ENCODE data around the gene MAST4. TPM values are rescaled to one million over a fixed set of nuclear protein-coding genes. Genes with fewer than 3 reads are reported as not detected.

The MAST4 gene
- total RNA-seq, 1 donor from 2014 or later = 0.99 TPM

DNA sequence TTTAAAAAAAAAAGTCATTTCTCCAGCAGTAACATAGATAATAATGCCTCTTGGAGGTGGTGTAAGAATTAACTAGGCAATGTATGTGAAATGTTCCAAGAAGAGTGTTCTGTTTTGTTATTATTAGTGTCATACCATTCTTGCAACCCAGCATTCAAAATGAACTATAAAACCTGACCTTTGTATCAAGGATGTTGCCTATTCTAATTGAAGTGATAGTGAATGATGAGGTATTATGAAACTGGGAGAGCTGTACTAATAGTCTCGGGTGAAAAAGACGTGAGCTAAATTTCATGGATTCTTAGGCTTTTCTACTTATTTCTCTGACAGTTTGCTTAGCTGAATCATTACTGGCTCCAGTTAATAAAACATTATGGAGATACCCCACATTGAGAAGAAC lies 375.8 kb downstream of the MAST4 start:
- H3K4me1 Mint-ChIP-seq = peaks cover 19% of the 10 kb centered on the region
- H3K4me3 Mint-ChIP-seq = no peak overlapping the region

DNA sequence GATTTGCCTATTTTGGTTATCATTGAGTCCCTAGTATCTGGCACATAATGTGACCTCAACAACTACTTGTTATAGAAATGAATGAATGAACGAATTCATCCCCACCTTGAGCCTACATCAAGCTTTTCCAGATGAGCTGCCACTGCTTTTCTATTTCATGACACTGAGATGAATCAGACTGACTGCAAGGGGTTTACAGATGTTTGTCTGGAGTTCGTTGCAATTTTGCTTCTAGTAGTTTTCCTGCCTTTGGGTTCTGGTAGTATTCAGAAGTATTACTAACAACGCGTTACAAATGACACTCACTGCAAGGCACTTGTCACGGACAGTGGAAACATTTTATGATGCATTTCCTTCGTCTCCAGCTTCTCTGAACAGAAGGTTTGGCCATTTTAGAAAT lies 378.1 kb downstream of the MAST4 start:
- H3K79me2 ChIP-seq (ENCODE audit: low read depth) = no peaks in the 10 kb centered on the region
- H2AFZ ChIP-seq (replicated peaks) = no peak overlapping the region
- Mint-ChIP-seq H3K27me3 (ENCODE audit: insufficient read depth, low read depth) (peaks cover 2% of the 10 kb centered on the region), H3K36me3 (no peaks in the 10 kb centered on the region), H3K9me3 (no peaks in the 10 kb centered on the region), H3K27ac (no peak overlapping the region), H3K4me1 (peaks cover 17% of the 10 kb centered on the region), H3K4me3 (no peak overlapping the region)
- peaks cover 6% of the 10 kb centered on the region for H3K4me1 ChIP-seq
- no peaks in the 10 kb centered on the region for H3K27me3 ChIP-seq
- no peak overlapping the region for H3K4me2 ChIP-seq
- DNase-seq (ENCODE audit: low spot score) = no peak
- no peaks in the 10 kb centered on the region for H3K36me3 ChIP-seq
- TF ChIP-seq EZH2 (IDR thresholded peaks at IDR 0.05) (no peak), EZH2phosphoT487 (IDR thresholded peaks at IDR 0.05) (no peak)
- TF ChIP-seq, protein P1, sequence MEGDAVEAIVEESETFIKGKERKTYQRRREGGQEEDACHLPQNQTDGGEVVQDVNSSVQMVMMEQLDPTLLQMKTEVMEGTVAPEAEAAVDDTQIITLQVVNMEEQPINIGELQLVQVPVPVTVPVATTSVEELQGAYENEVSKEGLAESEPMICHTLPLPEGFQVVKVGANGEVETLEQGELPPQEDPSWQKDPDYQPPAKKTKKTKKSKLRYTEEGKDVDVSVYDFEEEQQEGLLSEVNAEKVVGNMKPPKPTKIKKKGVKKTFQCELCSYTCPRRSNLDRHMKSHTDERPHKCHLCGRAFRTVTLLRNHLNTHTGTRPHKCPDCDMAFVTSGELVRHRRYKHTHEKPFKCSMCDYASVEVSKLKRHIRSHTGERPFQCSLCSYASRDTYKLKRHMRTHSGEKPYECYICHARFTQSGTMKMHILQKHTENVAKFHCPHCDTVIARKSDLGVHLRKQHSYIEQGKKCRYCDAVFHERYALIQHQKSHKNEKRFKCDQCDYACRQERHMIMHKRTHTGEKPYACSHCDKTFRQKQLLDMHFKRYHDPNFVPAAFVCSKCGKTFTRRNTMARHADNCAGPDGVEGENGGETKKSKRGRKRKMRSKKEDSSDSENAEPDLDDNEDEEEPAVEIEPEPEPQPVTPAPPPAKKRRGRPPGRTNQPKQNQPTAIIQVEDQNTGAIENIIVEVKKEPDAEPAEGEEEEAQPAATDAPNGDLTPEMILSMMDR (IDR thresholded peaks at IDR 0.05) = no peak
- H3F3A ChIP-seq (ENCODE audit: low read depth) = no peaks in the 10 kb centered on the region
- H3K9me3 ChIP-seq (ENCODE audit: low read depth) = no peaks in the 10 kb centered on the region
- no peaks in the 10 kb centered on the region for H4K20me1 ChIP-seq (ENCODE audit: low read depth)
- H3K4me3 ChIP-seq = no peak overlapping the region
- no peak overlapping the region for H3K27ac ChIP-seq
- H3K9ac ChIP-seq = no peak overlapping the region

More for the DNA sequence above, 375.8 kb downstream of the MAST4 start:
- Histone ChIP-seq H3K27ac (no peak overlapping the region), H3K27me3 (no peaks in the 10 kb centered on the region), H3F3A (ENCODE audit: low read depth) (no peaks in the 10 kb centered on the region), H2AFZ (replicated peaks) (no peak overlapping the region), H3K9ac (no peak overlapping the region), H3K36me3 (no peaks in the 10 kb centered on the region), H3K4me3 (no peak overlapping the region), H4K20me1 (ENCODE audit: low read depth) (no peaks in the 10 kb centered on the region), H3K4me2 (no peak overlapping the region), H3K4me1 (peaks cover 6% of the 10 kb centered on the region), H3K9me3 (ENCODE audit: low read depth) (no peaks in the 10 kb centered on the region), H3K79me2 (ENCODE audit: low read depth) (no peaks in the 10 kb centered on the region)
- no peak overlapping the region for H3K27ac Mint-ChIP-seq
- no peaks in the 10 kb centered on the region for H3K9me3 Mint-ChIP-seq
- DNase-seq (ENCODE audit: low spot score) = no peak
- no peak for TF ChIP-seq EZH2phosphoT487 (IDR thresholded peaks at IDR 0.05)
- peaks cover 2% of the 10 kb centered on the region for H3K27me3 Mint-ChIP-seq (ENCODE audit: insufficient read depth, low read depth)
- H3K36me3 Mint-ChIP-seq = no peaks in the 10 kb centered on the region

DNA sequence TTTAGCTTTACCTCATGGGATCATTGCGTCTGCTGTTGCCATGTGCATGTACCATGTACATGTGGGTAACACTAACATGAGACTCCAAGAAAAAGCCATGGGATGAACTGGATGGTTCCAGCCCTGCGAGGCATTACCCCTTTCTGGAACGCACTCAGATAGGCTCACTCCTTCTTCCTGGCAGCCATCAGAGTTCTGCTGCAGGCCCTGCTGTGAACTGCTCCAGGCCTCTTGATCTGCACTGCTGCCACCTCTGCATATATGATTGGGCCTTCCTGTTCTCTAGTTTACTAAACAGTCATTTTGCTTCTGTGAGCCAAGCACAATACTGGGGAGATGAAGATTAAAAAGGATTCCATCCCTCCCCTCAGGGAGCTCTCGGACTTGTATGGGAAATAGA lies 379.9 kb downstream of the MAST4 start:
- no peaks in the 10 kb centered on the region for H4K20me1 ChIP-seq (ENCODE audit: low read depth)
- Mint-ChIP-seq H3K9me3 (no peaks in the 10 kb centered on the region), H3K4me1 (peaks cover 8% of the 10 kb centered on the region), H3K4me3 (no peak overlapping the region), H3K27me3 (ENCODE audit: insufficient read depth, low read depth) (no peaks in the 10 kb centered on the region), H3K36me3 (no peaks in the 10 kb centered on the region), H3K27ac (no peak overlapping the region)
- H3K4me3 ChIP-seq = no peak overlapping the region
- H3K9me3 ChIP-seq (ENCODE audit: low read depth) = no peaks in the 10 kb centered on the region
- no peak overlapping the region for H3K4me2 ChIP-seq
- no peak overlapping the region for H3K9ac ChIP-seq
- H3K4me1 ChIP-seq = peaks cover 6% of the 10 kb centered on the region
- no peaks in the 10 kb centered on the region for H3K36me3 ChIP-seq
- H3K27ac ChIP-seq = no peak overlapping the region
- H3F3A ChIP-seq (ENCODE audit: low read depth) = no peaks in the 10 kb centered on the region
- no peak for DNase-seq (ENCODE audit: low spot score)
- no peaks in the 10 kb centered on the region for H3K79me2 ChIP-seq (ENCODE audit: low read depth)
- TF ChIP-seq EZH2 (IDR thresholded peaks at IDR 0.05) = no peak
- TF ChIP-seq, protein P1 (IDR thresholded peaks at IDR 0.05) = no peak
- no peaks in the 10 kb centered on the region for H3K27me3 ChIP-seq
- H2AFZ ChIP-seq (replicated peaks) = no peak overlapping the region

DNA sequence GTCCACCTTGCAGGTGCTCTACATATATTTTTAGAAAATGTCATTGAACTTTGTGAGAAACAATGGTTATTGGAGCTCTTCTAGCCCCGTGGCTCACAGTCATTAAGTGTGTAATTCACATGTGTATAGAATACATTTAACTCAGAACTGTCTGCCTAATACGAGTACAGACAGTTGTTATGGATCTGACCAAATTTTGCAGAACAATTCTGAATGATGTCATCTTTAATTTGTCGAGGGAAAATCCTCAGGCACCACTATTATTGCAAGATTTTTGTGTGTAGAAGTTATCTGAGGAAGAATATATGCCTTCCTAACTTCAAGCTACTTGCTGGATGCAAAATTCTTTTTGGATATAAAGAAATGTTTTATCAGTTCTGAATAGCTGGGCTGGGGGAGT lies 383.5 kb downstream of the MAST4 start:
- Mint-ChIP-seq H3K4me1 (peaks cover 8% of the 10 kb centered on the region), H3K4me3 (no peak overlapping the region), H3K9me3 (no peaks in the 10 kb centered on the region), H3K27ac (no peak overlapping the region), H3K36me3 (no peaks in the 10 kb centered on the region), H3K27me3 (ENCODE audit: insufficient read depth, low read depth) (peaks cover 4% of the 10 kb centered on the region)
- no peaks in the 10 kb centered on the region for H3K27me3 ChIP-seq
- H3K9me3 ChIP-seq (ENCODE audit: low read depth) = no peaks in the 10 kb centered on the region
- no peak overlapping the region for H3K27ac ChIP-seq
- no peaks in the 10 kb centered on the region for H4K20me1 ChIP-seq (ENCODE audit: low read depth)
- no peak overlapping the region for H3K4me3 ChIP-seq
- no peaks in the 10 kb centered on the region for H3K36me3 ChIP-seq
- no peaks in the 10 kb centered on the region for H3K79me2 ChIP-seq (ENCODE audit: low read depth)
- peaks cover 6% of the 10 kb centered on the region for H3K4me1 ChIP-seq
- DNase-seq (ENCODE audit: low spot score) = no peak
- H2AFZ ChIP-seq (replicated peaks) = no peak overlapping the region
- no peak overlapping the region for H3K4me2 ChIP-seq
- no peak overlapping the region for H3K9ac ChIP-seq
- TF ChIP-seq, protein P1 (IDR thresholded peaks at IDR 0.05) = no peak
- TF ChIP-seq EZH2 (IDR thresholded peaks at IDR 0.05) (no peak), EZH2phosphoT487 (IDR thresholded peaks at IDR 0.05) (no peak)
- H3F3A ChIP-seq (ENCODE audit: low read depth) = no peaks in the 10 kb centered on the region

Measured in neural progenitor cell (in vitro differentiated cells).